SK-N-SH (cell line): ENCODE measurements around the gene SFXN3. TPM values are rescaled to one million over a fixed set of nuclear protein-coding genes. Genes with fewer than 3 reads are reported as not detected.

Experiments
- CTCF ChIA-PET: fragments of 300-600, 350-600 bp; formaldehyde crosslinking; extraction: SDS; loops from one replicate; lab custom pipeline; 2021; lab: Yijun Ruan, JAX
- POLR2A ChIA-PET: fragments of 350-600 bp; sonication (Branson Sonifier 250); formaldehyde crosslinking; extraction: SDS; loops from one replicate; lab custom pipeline; 2020; ENCODE audit warnings: antibody characterized with exemption, inconsistent platforms; lab: Yijun Ruan, JAX
- DNase-seq: peaks from one replicate; pipeline ENCODE4 v3.0.0; 2012
- H2AFZ ChIP-seq: fragments of 200-600 bp; sonication (generic); 2 replicates; pipeline ENCODE4 v1.8.1; 2016; ENCODE audit warnings: antibody characterized with exemption, mild to moderate bottlenecking, low read depth
- H3F3A ChIP-seq: fragments of 200-600 bp; sonication (generic); replicated peaks from 2 replicates; pipeline ENCODE3; 2016; ENCODE audit warnings: antibody characterized with exemption, mild to moderate bottlenecking; ENCODE audit not compliant: insufficient read depth
- H3K27ac ChIP-seq, 2 experiments: fragments of 200-500 bp in 1 of 2; fragments of 200-600 bp in 1 of 2; sonication (Bioruptor generic) in 1 of 2; sonication (generic), shearing (Covaris generic) in 1 of 2; 2 replicates each; pipeline versions ENCODE4 v1.5.1 to v1.6.1; 2014 to 2016; ENCODE audit warnings: low read depth in 2 of 2, inconsistent platforms in 1 of 2, low read length in 1 of 2, mild to moderate bottlenecking in 1 of 2, mixed read lengths in 1 of 2
- H3K27me3 ChIP-seq: fragments of 200-600 bp; sonication (generic), shearing (Covaris generic); 2 replicates; pipeline ENCODE4 v1.6.1; 2016; ENCODE audit warnings: mixed run types; ENCODE audit not compliant: insufficient read depth
- H3K36me3 ChIP-seq, 2 experiments: fragments of 200-500 bp in 1 of 2; fragments of 200-600 bp in 1 of 2; sonication (Bioruptor generic) in 1 of 2; sonication (generic) in 1 of 2; replicated peaks in 1 of 2; 2 replicates each; pipeline versions ENCODE3 to v1.5.1; 2014 to 2016; ENCODE audit warnings: low read length in 1 of 2, mild to moderate bottlenecking in 1 of 2; ENCODE audit not compliant: insufficient read depth in 2 of 2, control insufficient read depth in 1 of 2
- H3K4me1 ChIP-seq, 2 experiments: fragments of 200-500 bp in 1 of 2; fragments of 200-600 bp in 1 of 2; sonication (Bioruptor generic) in 1 of 2; sonication (generic), shearing (Covaris generic) in 1 of 2; 2 replicates each; pipeline versions ENCODE4 v1.5.1 to v1.6.1; 2014 to 2016; ENCODE audit warnings: low read depth in 1 of 2, low read length in 1 of 2, mixed run types in 1 of 2; ENCODE audit not compliant: insufficient read depth in 2 of 2, control insufficient read depth in 1 of 2
- H3K4me2 ChIP-seq: fragments of 200-600 bp; sonication (generic), shearing (Covaris generic); 2 replicates; pipeline ENCODE4 v1.6.1; 2017; ENCODE audit warnings: mixed run types
- H3K4me3 ChIP-seq, 2 experiments: fragments of 200-500 bp in 1 of 2; fragments of 200-600 bp in 1 of 2; sonication (Bioruptor generic) in 1 of 2; sonication (generic), shearing (Covaris generic) in 1 of 2; 2 replicates each; pipeline versions ENCODE4 v1.5.1 to v1.8.1; 2014 to 2016; ENCODE audit warnings: low read depth in 2 of 2, inconsistent platforms in 1 of 2, low read length in 1 of 2, mild to moderate bottlenecking in 1 of 2, mixed read lengths in 1 of 2, moderate library complexity in 1 of 2
- H3K79me2 ChIP-seq: fragments of 200-600 bp; sonication (generic); 2 replicates; pipeline ENCODE4 v1.8.1; 2017; ENCODE audit warnings: mild to moderate bottlenecking; ENCODE audit not compliant: insufficient read depth
- H3K9ac ChIP-seq: fragments of 200-600 bp; sonication (generic); 2 replicates; pipeline ENCODE4 v1.6.1; 2017; ENCODE audit warnings: mixed run types
- H3K9me2 ChIP-seq: fragments of 200-600 bp; sonication (generic); 2 replicates; pipeline ENCODE4 v1.6.1; 2017; ENCODE audit warnings: mixed run types
- H3K9me3 ChIP-seq: fragments of 200-600 bp; sonication (generic); 2 replicates; pipeline ENCODE4 v1.6.1; 2017; ENCODE audit warnings: mixed run types, mild to moderate bottlenecking, moderate library complexity
- H4K20me1 ChIP-seq: fragments of 200-600 bp; sonication (generic); 2 replicates; pipeline ENCODE4 v1.6.1; 2017; ENCODE audit warnings: mild to moderate bottlenecking, mixed run types; ENCODE audit not compliant: insufficient read depth
- CHD2 ChIP-seq: fragments of 150-350 bp; IDR thresholded peaks from 2 replicates; pipeline ENCODE4 v1.6.1; 2018; ENCODE audit warnings: low read length; ENCODE audit not compliant: partially characterized antibody
- ELF1 ChIP-seq: IDR thresholded peaks from 2 replicates; pipeline ENCODE4 v1.4.0; 2012
- GABPA ChIP-seq: IDR thresholded peaks from 2 replicates; pipeline ENCODE4 v1.4.0; 2012; ENCODE audit warnings: low read depth, mild to moderate bottlenecking
- MXI1 ChIP-seq: IDR thresholded peaks from 2 replicates; pipeline ENCODE4 v1.6.1; 2012; ENCODE audit warnings: mild to moderate bottlenecking, low read depth, low read length, improper control_type of control experiment
- NFIC ChIP-seq: IDR thresholded peaks from 2 replicates; pipeline ENCODE4 v1.4.0; 2012; ENCODE audit warnings: borderline replicate concordance
- RAD21 ChIP-seq: IDR thresholded peaks from 2 replicates; pipeline ENCODE4 v1.6.1; 2012; ENCODE audit warnings: mild to moderate bottlenecking, low read length
- RFX5 ChIP-seq: IDR thresholded peaks from 2 replicates; pipeline ENCODE4 v1.6.1; 2012; ENCODE audit warnings: mild to moderate bottlenecking, improper control_type of control experiment, low read length
- RXRA ChIP-seq: IDR thresholded peaks from 2 replicates; pipeline ENCODE4 v1.4.0; 2012; ENCODE audit warnings: low read depth, mild to moderate bottlenecking, borderline replicate concordance
- SIN3A ChIP-seq: IDR thresholded peaks from 2 replicates; pipeline ENCODE4 v1.6.1; 2012; ENCODE audit warnings: low read depth, mild to moderate bottlenecking, low read length, moderate library complexity, borderline replicate concordance
- SMC3 ChIP-seq: IDR thresholded peaks from 2 replicates; pipeline ENCODE4 v1.6.1; 2012; ENCODE audit warnings: low read depth, low read length, improper control_type of control experiment
- TAF1 ChIP-seq: IDR thresholded peaks from 2 replicates; pipeline ENCODE4 v1.6.1; 2012; ENCODE audit warnings: low read depth, mild to moderate bottlenecking, low read length, moderate library complexity, borderline replicate concordance
- TCF12 ChIP-seq: IDR thresholded peaks from 2 replicates; pipeline ENCODE4 v1.4.0; 2012
- WGBS: methylation state at CpG from one replicate; pipeline ENCODE4 v1.1.6; 2017; ENCODE audit warnings: low lambda C conversion rate; 5-methylcytosine and 5-hydroxymethylcytosine counted together
- polyA plus RNA-seq, 3 experiments: library from polyadenylated mRNA; depleted of rRNA; stranded (reverse); fragments of >200 nt; gene quantifications; 2 replicates each; pipeline ENCODE4 v1.2.3, GENCODE V29; 2012
- TF ChIP-seq, protein P1 (sequence below): IDR thresholded peaks from 2 replicates; pipeline ENCODE4; 2012
- TF ChIP-seq, protein P2 (sequence below): fragments of 150-350 bp; IDR thresholded peaks from 2 replicates; pipeline ENCODE4 v1.6.1; 2016; ENCODE audit warnings: mild to moderate bottlenecking, low read depth, low read length
- TF ChIP-seq, protein P3 (sequence below): fragments of 150-350 bp; IDR thresholded peaks from 2 replicates; pipeline ENCODE4 v1.6.1; 2017; ENCODE audit warnings: antibody characterized with exemption, low read length, low read depth, borderline replicate concordance
- TF ChIP-seq, protein P4 (sequence below): IDR thresholded peaks from 2 replicates; pipeline ENCODE4 v1.4.0; 2012; ENCODE audit warnings: low read depth, borderline replicate concordance
- TF ChIP-seq, protein P5 (sequence below): IDR thresholded peaks from 2 replicates; pipeline ENCODE4 v1.6.1; 2012; ENCODE audit warnings: mild to moderate bottlenecking, low read depth, low read length, moderate library complexity
- TF ChIP-seq, protein P6 (sequence below): fragments of 200-600 bp; sonication (generic); IDR thresholded peaks from 2 replicates; pipeline ENCODE4 v1.6.1; 2017; ENCODE audit warnings: antibody characterized with exemption, mild to moderate bottlenecking, moderate library complexity

Gene SFXN3
- polyA plus RNA-seq, 1 of the 3 experiments (the other 2 are of a cell fraction) = 142 TPM

DNA sequence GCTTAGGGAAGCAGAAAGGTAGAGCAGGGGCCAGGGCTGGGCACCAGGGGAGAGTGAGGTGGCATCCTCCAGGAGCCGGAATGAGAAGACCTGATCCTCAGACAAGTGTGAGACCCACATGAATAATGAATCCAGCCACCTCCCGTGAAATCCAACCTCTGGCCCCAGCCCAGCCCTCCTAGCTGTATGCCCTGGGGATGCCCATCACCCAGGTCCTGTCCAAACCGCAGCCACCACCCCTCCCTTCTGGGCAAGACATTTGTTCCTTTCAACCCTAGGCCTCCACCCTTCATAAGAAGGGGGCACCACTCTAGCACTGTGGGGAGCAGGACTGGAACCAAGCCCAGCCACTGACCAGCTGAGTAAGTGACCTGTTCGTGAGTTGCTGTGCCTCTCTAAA lies 9.8 kb upstream of the SFXN3 start:
- Histone ChIP-seq H4K20me1 (no peaks in the 10 kb centered on the region), H3K79me2 (no peaks in the 10 kb centered on the region)
- TF ChIP-seq, protein P1, sequence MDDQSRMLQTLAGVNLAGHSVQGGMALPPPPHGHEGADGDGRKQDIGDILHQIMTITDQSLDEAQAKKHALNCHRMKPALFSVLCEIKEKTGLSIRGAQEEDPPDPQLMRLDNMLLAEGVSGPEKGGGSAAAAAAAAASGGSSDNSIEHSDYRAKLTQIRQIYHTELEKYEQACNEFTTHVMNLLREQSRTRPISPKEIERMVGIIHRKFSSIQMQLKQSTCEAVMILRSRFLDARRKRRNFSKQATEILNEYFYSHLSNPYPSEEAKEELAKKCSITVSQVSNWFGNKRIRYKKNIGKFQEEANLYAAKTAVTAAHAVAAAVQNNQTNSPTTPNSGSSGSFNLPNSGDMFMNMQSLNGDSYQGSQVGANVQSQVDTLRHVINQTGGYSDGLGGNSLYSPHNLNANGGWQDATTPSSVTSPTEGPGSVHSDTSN = no peak
- TF ChIP-seq GABPA (no peak), SMC3 (no peak), RFX5 (no peak), MXI1 (no peak), ELF1 (no peak), NFIC (no peak), TCF12 (no peak), RAD21 (no peak), RXRA (no peak), TAF1 (no peak), CHD2 (no peak), SIN3A (no peak)
- TF ChIP-seq, protein P2, sequence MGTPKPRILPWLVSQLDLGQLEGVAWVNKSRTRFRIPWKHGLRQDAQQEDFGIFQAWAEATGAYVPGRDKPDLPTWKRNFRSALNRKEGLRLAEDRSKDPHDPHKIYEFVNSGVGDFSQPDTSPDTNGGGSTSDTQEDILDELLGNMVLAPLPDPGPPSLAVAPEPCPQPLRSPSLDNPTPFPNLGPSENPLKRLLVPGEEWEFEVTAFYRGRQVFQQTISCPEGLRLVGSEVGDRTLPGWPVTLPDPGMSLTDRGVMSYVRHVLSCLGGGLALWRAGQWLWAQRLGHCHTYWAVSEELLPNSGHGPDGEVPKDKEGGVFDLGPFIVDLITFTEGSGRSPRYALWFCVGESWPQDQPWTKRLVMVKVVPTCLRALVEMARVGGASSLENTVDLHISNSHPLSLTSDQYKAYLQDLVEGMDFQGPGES = no peak
- TF ChIP-seq, protein P3, sequence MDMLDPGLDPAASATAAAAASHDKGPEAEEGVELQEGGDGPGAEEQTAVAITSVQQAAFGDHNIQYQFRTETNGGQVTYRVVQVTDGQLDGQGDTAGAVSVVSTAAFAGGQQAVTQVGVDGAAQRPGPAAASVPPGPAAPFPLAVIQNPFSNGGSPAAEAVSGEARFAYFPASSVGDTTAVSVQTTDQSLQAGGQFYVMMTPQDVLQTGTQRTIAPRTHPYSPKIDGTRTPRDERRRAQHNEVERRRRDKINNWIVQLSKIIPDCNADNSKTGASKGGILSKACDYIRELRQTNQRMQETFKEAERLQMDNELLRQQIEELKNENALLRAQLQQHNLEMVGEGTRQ = no peak
- TF ChIP-seq, protein P4, sequence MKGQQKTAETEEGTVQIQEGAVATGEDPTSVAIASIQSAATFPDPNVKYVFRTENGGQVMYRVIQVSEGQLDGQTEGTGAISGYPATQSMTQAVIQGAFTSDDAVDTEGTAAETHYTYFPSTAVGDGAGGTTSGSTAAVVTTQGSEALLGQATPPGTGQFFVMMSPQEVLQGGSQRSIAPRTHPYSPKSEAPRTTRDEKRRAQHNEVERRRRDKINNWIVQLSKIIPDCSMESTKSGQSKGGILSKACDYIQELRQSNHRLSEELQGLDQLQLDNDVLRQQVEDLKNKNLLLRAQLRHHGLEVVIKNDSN = no peak
- TF ChIP-seq, protein P5, sequence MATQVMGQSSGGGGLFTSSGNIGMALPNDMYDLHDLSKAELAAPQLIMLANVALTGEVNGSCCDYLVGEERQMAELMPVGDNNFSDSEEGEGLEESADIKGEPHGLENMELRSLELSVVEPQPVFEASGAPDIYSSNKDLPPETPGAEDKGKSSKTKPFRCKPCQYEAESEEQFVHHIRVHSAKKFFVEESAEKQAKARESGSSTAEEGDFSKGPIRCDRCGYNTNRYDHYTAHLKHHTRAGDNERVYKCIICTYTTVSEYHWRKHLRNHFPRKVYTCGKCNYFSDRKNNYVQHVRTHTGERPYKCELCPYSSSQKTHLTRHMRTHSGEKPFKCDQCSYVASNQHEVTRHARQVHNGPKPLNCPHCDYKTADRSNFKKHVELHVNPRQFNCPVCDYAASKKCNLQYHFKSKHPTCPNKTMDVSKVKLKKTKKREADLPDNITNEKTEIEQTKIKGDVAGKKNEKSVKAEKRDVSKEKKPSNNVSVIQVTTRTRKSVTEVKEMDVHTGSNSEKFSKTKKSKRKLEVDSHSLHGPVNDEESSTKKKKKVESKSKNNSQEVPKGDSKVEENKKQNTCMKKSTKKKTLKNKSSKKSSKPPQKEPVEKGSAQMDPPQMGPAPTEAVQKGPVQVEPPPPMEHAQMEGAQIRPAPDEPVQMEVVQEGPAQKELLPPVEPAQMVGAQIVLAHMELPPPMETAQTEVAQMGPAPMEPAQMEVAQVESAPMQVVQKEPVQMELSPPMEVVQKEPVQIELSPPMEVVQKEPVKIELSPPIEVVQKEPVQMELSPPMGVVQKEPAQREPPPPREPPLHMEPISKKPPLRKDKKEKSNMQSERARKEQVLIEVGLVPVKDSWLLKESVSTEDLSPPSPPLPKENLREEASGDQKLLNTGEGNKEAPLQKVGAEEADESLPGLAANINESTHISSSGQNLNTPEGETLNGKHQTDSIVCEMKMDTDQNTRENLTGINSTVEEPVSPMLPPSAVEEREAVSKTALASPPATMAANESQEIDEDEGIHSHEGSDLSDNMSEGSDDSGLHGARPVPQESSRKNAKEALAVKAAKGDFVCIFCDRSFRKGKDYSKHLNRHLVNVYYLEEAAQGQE = no peak
- TF ChIP-seq, protein P6, sequence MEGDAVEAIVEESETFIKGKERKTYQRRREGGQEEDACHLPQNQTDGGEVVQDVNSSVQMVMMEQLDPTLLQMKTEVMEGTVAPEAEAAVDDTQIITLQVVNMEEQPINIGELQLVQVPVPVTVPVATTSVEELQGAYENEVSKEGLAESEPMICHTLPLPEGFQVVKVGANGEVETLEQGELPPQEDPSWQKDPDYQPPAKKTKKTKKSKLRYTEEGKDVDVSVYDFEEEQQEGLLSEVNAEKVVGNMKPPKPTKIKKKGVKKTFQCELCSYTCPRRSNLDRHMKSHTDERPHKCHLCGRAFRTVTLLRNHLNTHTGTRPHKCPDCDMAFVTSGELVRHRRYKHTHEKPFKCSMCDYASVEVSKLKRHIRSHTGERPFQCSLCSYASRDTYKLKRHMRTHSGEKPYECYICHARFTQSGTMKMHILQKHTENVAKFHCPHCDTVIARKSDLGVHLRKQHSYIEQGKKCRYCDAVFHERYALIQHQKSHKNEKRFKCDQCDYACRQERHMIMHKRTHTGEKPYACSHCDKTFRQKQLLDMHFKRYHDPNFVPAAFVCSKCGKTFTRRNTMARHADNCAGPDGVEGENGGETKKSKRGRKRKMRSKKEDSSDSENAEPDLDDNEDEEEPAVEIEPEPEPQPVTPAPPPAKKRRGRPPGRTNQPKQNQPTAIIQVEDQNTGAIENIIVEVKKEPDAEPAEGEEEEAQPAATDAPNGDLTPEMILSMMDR = no peak
- TF ChIP-seq, all 33 proteins: peak for 0
- DNase-seq = no peak
- ChIA-PET POLR2A (no interaction called here), CTCF (interaction anchor here (1.0 to 1.3 kb wide), 2 partner anchors 30 to 121 kb away, joined by 3 to 4 read pairs; no protein-coding TSS in a partner anchor)
- no peak overlapping the region for H3K4me3 ChIP-seq
- no peaks in the 10 kb centered on the region for H3F3A ChIP-seq
- H3K27me3 ChIP-seq = no peaks in the 10 kb centered on the region
- H3K4me2 ChIP-seq = no peak overlapping the region
- no peak overlapping the region for H3K9ac ChIP-seq
- peaks cover 0 to 4% of the 10 kb centered on the region in 2 experiments; a peak in 1 of 4 replicates for H3K4me1 ChIP-seq
- 73% methylated on average over 4 of the region's 4 CpGs for WGBS
- no peaks in the 10 kb centered on the region for H3K9me2 ChIP-seq
- no peaks in the 10 kb centered on the region for H3K36me3 ChIP-seq
- no peak overlapping the region for H3K27ac ChIP-seq
- no peaks in the 10 kb centered on the region for H3K9me3 ChIP-seq
- no peak overlapping the region for H2AFZ ChIP-seq
